Ovary (tissue), 3 donors: ENCODE data around the gene CYB5R3.

Experiments used
- EP300 ChIP-seq: sonication (generic); formaldehyde crosslinking; IDR thresholded peaks from one replicate; pipeline ENCODE4 v1.6.1; 2017; ENCODE audit warnings: antibody characterized with exemption
- POLR2A ChIP-seq: fragments of 450-650 bp; IDR thresholded peaks from one replicate; pipeline ENCODE4 v1.6.1; 2017; ENCODE audit warnings: antibody characterized with exemption, mild to moderate bottlenecking, moderate library complexity
- TF ChIP-seq, protein P1 (sequence below), 3 donors: fragments of 450-650 bp in 2 of 3; fragments of 200-600 bp in 1 of 3; IDR thresholded peaks; one replicate each; pipeline versions ENCODE4 v1.5.1 to v1.8.0; 2016 to 2022; ENCODE audit warnings: antibody characterized with exemption in 3 of 3, mild to moderate bottlenecking in 1 of 3
- donor health status: DM: no; HTN: no; CAD: no.

DNA sequence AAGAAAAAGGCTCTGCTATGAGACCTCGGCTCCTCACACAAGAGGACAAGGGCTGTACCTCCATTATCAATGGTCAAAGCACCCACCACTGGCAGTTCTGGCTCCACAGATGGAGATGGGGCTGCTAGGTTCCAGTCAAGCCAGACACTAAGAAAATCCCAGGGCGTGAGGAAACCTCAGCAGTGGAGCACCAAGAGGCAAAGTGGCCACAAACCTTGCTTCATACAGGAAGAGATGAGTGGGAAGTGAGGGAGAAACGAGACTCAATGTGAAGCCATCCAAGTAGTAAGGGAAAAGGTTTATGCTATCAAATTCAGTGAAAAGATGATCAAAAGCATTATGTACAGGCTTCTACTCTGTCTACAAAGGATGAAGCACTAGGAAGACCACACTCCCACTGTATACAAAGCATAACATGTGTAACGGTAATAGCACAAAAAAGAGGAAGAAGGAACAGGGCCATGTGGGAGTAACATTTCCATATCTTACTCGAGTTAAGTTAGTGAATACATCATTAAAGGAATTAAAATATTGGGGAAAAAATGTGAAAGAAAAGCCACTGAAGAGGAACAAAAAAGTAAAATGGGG, 61.5 kb downstream of the CYB5R3 start:
- no peak for TF ChIP-seq POLR2A
- TF ChIP-seq, protein P1, sequence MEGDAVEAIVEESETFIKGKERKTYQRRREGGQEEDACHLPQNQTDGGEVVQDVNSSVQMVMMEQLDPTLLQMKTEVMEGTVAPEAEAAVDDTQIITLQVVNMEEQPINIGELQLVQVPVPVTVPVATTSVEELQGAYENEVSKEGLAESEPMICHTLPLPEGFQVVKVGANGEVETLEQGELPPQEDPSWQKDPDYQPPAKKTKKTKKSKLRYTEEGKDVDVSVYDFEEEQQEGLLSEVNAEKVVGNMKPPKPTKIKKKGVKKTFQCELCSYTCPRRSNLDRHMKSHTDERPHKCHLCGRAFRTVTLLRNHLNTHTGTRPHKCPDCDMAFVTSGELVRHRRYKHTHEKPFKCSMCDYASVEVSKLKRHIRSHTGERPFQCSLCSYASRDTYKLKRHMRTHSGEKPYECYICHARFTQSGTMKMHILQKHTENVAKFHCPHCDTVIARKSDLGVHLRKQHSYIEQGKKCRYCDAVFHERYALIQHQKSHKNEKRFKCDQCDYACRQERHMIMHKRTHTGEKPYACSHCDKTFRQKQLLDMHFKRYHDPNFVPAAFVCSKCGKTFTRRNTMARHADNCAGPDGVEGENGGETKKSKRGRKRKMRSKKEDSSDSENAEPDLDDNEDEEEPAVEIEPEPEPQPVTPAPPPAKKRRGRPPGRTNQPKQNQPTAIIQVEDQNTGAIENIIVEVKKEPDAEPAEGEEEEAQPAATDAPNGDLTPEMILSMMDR (IDR thresholded peaks at IDR 0.05) = no peak
- no peak for TF ChIP-seq EP300
